ENCODE measurements around the gene SLC4A4. TPM values are rescaled to one million over a fixed set of nuclear protein-coding genes. Genes with fewer than 3 reads are reported as not detected.

SLC4A4 gene
- polyA plus RNA-seq, 1 donor (not counting 4 experiments of a cell fraction or from before 2014, with no cell fraction given) = 0.29 TPM

- Histone ChIP-seq H3K27ac (ENCODE audit: control insufficient read depth, insufficient read depth, low read length) (no peak overlapping the region), H3K9ac (ENCODE audit: control insufficient read depth, extremely low read depth, insufficient read depth, low read length) (no peak overlapping the region), H3K27me3 (ENCODE audit: control insufficient read depth, extremely low read depth, insufficient read depth, low read length) (no peaks in the 10 kb centered on the region), H3K79me2 (ENCODE audit: control insufficient read depth, insufficient read depth, low read length) (no peaks in the 10 kb centered on the region), H4K20me1 (ENCODE audit: control insufficient read depth, extremely low read depth, insufficient read depth, low read length) (no peaks in the 10 kb centered on the region), H3K4me1 (ENCODE audit: control insufficient read depth, extremely low read depth, insufficient read depth, low read length) (no peaks in the 10 kb centered on the region), H3K9me3 (ENCODE audit: control insufficient read depth, low read depth, low read length) (no peaks in the 10 kb centered on the region), H3K4me3 (ENCODE audit: control insufficient read depth in 2 of 3, extremely low read depth in 1 of 3, insufficient read depth in 2 of 3, low read depth in 1 of 3, low read length in 3 of 3) (no peak overlapping the region), H3K36me3 (ENCODE audit: control insufficient read depth in 2 of 2, extremely low read depth in 1 of 2, insufficient read depth in 2 of 2, low read length in 2 of 2) (no peaks in the 10 kb centered on the region), H3K4me2 (ENCODE audit: control insufficient read depth, extremely low read depth, insufficient read depth, low read depth, low read length) (no peak overlapping the region), H3K9me1 (ENCODE audit: control insufficient read depth, extremely low read depth, insufficient read depth, low read length) (no peaks in the 10 kb centered on the region), H2AFZ (ENCODE audit: control insufficient read depth, low read length) (no peak overlapping the region)
- dilution Hi-C loops (cut with MboI; ENCODE audit: extremely low pct_ligation_motif_present, low sequenced_read_pairs) = no loop called here
- TF ChIP-seq CTCF (optimal IDR thresholded peaks at IDR 0.05 in 1 of 3, IDR thresholded peaks at IDR 0.05 in 1 of 3, conservative IDR thresholded peaks at IDR 0.05 in 1 of 3; ENCODE audit: extremely low read depth in 1 of 3, insufficient read depth in 2 of 3, low read length in 3 of 3) = no peak
- no peak for TF ChIP-seq EZH2 (IDR thresholded peaks at IDR 0.05; ENCODE audit: low read length)
- FAIRE-seq = no peak
- DNase-seq (ENCODE audit: low read depth, low spot score) = no peak
Measured at GRCh38 chr4:71300964-71301363, 37.9 kb upstream of the SLC4A4 start.

- H3K9me3 ChIP-seq (ENCODE audit: control insufficient read depth, low read depth, low read length) = no peaks in the 10 kb centered on the region
- H3K4me1 ChIP-seq (ENCODE audit: control insufficient read depth, extremely low read depth, insufficient read depth, low read length) = no peaks in the 10 kb centered on the region
- no peaks in the 10 kb centered on the region for H3K9me1 ChIP-seq (ENCODE audit: control insufficient read depth, extremely low read depth, insufficient read depth, low read length)
- dilution Hi-C loops (cut with MboI; ENCODE audit: extremely low pct_ligation_motif_present, low sequenced_read_pairs) = no loop called here
- no peaks in the 10 kb centered on the region for H3K27me3 ChIP-seq (ENCODE audit: control insufficient read depth, extremely low read depth, insufficient read depth, low read length)
- H4K20me1 ChIP-seq (ENCODE audit: control insufficient read depth, extremely low read depth, insufficient read depth, low read length) = no peaks in the 10 kb centered on the region
- no peak overlapping the region for H3K27ac ChIP-seq (ENCODE audit: control insufficient read depth, insufficient read depth, low read length)
- DNase-seq (ENCODE audit: low read depth, low spot score) = no peak
- H3K36me3 ChIP-seq (ENCODE audit: control insufficient read depth in 2 of 2, extremely low read depth in 1 of 2, insufficient read depth in 2 of 2, low read length in 2 of 2) = no peaks in the 10 kb centered on the region
- no peak overlapping the region for H3K4me2 ChIP-seq (ENCODE audit: control insufficient read depth, extremely low read depth, insufficient read depth, low read depth, low read length)
- H2AFZ ChIP-seq (ENCODE audit: control insufficient read depth, low read length) = no peak overlapping the region
- no peak for FAIRE-seq
- H3K9ac ChIP-seq (ENCODE audit: control insufficient read depth, extremely low read depth, insufficient read depth, low read length) = no peak overlapping the region
- TF ChIP-seq EZH2 (IDR thresholded peaks at IDR 0.05; ENCODE audit: low read length) (no peak), CTCF (optimal IDR thresholded peaks at IDR 0.05 in 1 of 3, IDR thresholded peaks at IDR 0.05 in 1 of 3, conservative IDR thresholded peaks at IDR 0.05 in 1 of 3; ENCODE audit: extremely low read depth in 1 of 3, insufficient read depth in 2 of 3, low read length in 3 of 3) (no peak)
- H3K4me3 ChIP-seq (ENCODE audit: control insufficient read depth in 2 of 3, extremely low read depth in 1 of 3, insufficient read depth in 2 of 3, low read depth in 1 of 3, low read length in 3 of 3) = no peak overlapping the region
- no peaks in the 10 kb centered on the region for H3K79me2 ChIP-seq (ENCODE audit: control insufficient read depth, insufficient read depth, low read length)
Measured at GRCh38 chr4:71303287-71303686, 35.5 kb upstream of the SLC4A4 start.
